HCT116 (cell line): Measurements from ENCODE around the gene SCPEP1. TPM values are rescaled to one million over a fixed set of nuclear protein-coding genes. Genes with fewer than 3 reads are reported as not detected.

Source experiments
- ATAC-seq: fragments of 200-7000 bp; cut with Tn5 transposase; 2 replicates; pipeline ENCODE4 v1.9.1; 2020; ENCODE audit warnings: mild to moderate bottlenecking, moderate library complexity
- BruUV-seq: library from RNA; stranded (reverse); fragments of 400-500 nt; replicated peaks from 2 replicates; lab custom pipeline; 2021; lab: Mats Ljungman, UMichigan
- CTCF ChIA-PET: fragments of 300-600 bp; sonication (Branson Sonifier 250); formaldehyde crosslinking; loops from one replicate; lab custom pipeline; 2021; ENCODE audit warnings: antibody characterized with exemption; lab: Charles Lee
- POLR2A ChIA-PET: fragments of 300-600, 350-600 bp; sonication (Branson Sonifier 250); formaldehyde crosslinking; loops from one replicate; lab custom pipeline; 2021; ENCODE audit warnings: antibody characterized with exemption; lab: Charles Lee
- RAD21 ChIA-PET, 2 experiments: fragments of 300-600 bp; sonication (Branson Sonifier 250); formaldehyde crosslinking; loops; one replicate each; lab custom pipeline; 2023; ENCODE audit warnings: low total read pairs in 2 of 2; ENCODE audit not compliant: uncharacterized antibody in 2 of 2, unreplicated experiment in 2 of 2, low non-redundant PET in 1 of 2; lab: Charles Lee
- DNase-seq: peaks from one replicate; pipeline ENCODE4 v3.0.0-alpha.2; 2010; ENCODE audit warnings: low read depth, low spot score
- H2AFZ ChIP-seq: fragments of 200-600 bp; shearing (Covaris generic), sonication (generic); 2 replicates; pipeline ENCODE4 v1.6.1; 2017; ENCODE audit warnings: low read depth, mixed run types, mixed read lengths, antibody characterized with exemption, low read length; ENCODE audit not compliant: poor library complexity, severe bottlenecking
- H3K27ac ChIP-seq: 2 replicates; pipeline ENCODE4 v1.5.1; 2012; ENCODE audit warnings: low read depth, low read length
- H3K27me3 ChIP-seq: fragments of 200-600 bp; sonication (generic); 2 replicates; pipeline ENCODE4 v1.6.1; 2016; ENCODE audit warnings: mixed run types, low read length, mixed read lengths; ENCODE audit not compliant: insufficient read depth
- H3K36me3 ChIP-seq, 2 experiments: fragments of 200-500 bp in 1 of 2; fragments of 200-600 bp in 1 of 2; sonication (Bioruptor generic) in 1 of 2; sonication (generic) in 1 of 2; 2 replicates each; pipeline versions ENCODE4 v1.5.1 to v1.6.1; 2014 to 2016; ENCODE audit warnings: low read length in 2 of 2, inconsistent platforms in 1 of 2, mixed read lengths in 1 of 2, mixed run types in 1 of 2; ENCODE audit not compliant: insufficient read depth in 2 of 2, control insufficient read depth in 1 of 2
- H3K4me1 ChIP-seq, 2 experiments: fragments of 200-600 bp in 1 of 2; sonication (generic) in 1 of 2; 2 replicates each; pipeline versions ENCODE4 v1.5.1 to v1.6.1; 2012 to 2017; ENCODE audit warnings: low read length in 2 of 2, inconsistent platforms in 1 of 2, mild to moderate bottlenecking in 1 of 2, mixed read lengths in 1 of 2, mixed run types in 1 of 2, moderate library complexity in 1 of 2; ENCODE audit not compliant: insufficient read depth in 2 of 2, control insufficient read depth in 1 of 2
- H3K4me2 ChIP-seq: fragments of 200-600 bp; sonication (generic); 2 replicates; pipeline ENCODE4 v1.6.1; 2017; ENCODE audit warnings: mixed run types, low read length, mixed read lengths
- H3K4me3 ChIP-seq, 2 experiments: fragments of 200-600 bp in 1 of 2; sonication (generic) in 1 of 2; replicated peaks in 1 of 2; 2 replicates each; pipeline ENCODE4 v1.5.1; 2011 to 2016; ENCODE audit warnings: low read length in 2 of 2, control low read depth in 1 of 2, low read depth in 1 of 2, mild to moderate bottlenecking in 1 of 2, mixed read lengths in 1 of 2, mixed run types in 1 of 2
- H3K79me2 ChIP-seq: fragments of 200-600 bp; sonication (generic); 2 replicates; pipeline ENCODE4 v1.6.1; 2017; ENCODE audit warnings: mild to moderate bottlenecking, mixed run types, low read length, moderate library complexity, mixed read lengths; ENCODE audit not compliant: insufficient read depth
- H3K9ac ChIP-seq: fragments of 200-600 bp; sonication (generic); 2 replicates; pipeline ENCODE4 v1.6.1; 2016; ENCODE audit warnings: low read length, mixed read lengths
- H3K9me2 ChIP-seq: fragments of 200-600 bp; sonication (generic), shearing (Covaris generic); 2 replicates; pipeline ENCODE4 v1.6.1; 2017; ENCODE audit warnings: mixed run types, mild to moderate bottlenecking, moderate library complexity; ENCODE audit not compliant: insufficient read depth
- H3K9me3 ChIP-seq, 2 experiments: fragments of 200-500 bp in 1 of 2; fragments of 200-600 bp in 1 of 2; sonication (Bioruptor generic) in 1 of 2; sonication (generic) in 1 of 2; 2 replicates each; pipeline ENCODE4 v1.6.1; 2014 to 2017; ENCODE audit warnings: low read length in 2 of 2, mixed read lengths in 2 of 2, inconsistent platforms in 1 of 2, low read depth in 1 of 2, mild to moderate bottlenecking in 1 of 2, mixed run types in 1 of 2, moderate library complexity in 1 of 2; ENCODE audit not compliant: control insufficient read depth in 1 of 2, insufficient read depth in 1 of 2
- H4K20me1 ChIP-seq: fragments of 200-600 bp; sonication (generic), shearing (Covaris generic); 2 replicates; pipeline ENCODE4 v1.6.1; 2017; ENCODE audit warnings: mixed run types, mild to moderate bottlenecking, moderate library complexity; ENCODE audit not compliant: insufficient read depth
- ATF3 ChIP-seq: IDR thresholded peaks from 2 replicates; pipeline ENCODE4 v1.6.1; 2012
- CBX3 ChIP-seq: IDR thresholded peaks from 2 replicates; pipeline ENCODE4 v1.6.1; 2012; ENCODE audit warnings: low read depth
- CEBPB ChIP-seq: IDR thresholded peaks from 2 replicates; pipeline ENCODE4 v1.6.1; 2012; ENCODE audit warnings: low read depth
- CTCF ChIP-seq, 3 experiments: fragments of 200-600 bp in 1 of 3; sonication (generic) in 1 of 3; IDR thresholded peaks in 2 of 3; conservative IDR thresholded peaks in 1 of 3; 2 replicates each; pipeline ENCODE4 v1.5.1; 2012 to 2017; ENCODE audit warnings: low read depth in 2 of 3, low read length in 2 of 3, antibody characterized with exemption in 1 of 3, borderline replicate concordance in 1 of 3, control low read depth in 1 of 3, mild to moderate bottlenecking in 1 of 3, mixed read lengths in 1 of 3, mixed run types in 1 of 3, moderate library complexity in 1 of 3; ENCODE audit not compliant: insufficient read depth in 1 of 3
- EGR1 ChIP-seq: IDR thresholded peaks from 2 replicates; pipeline ENCODE4 v1.6.1; 2012; ENCODE audit warnings: low read depth
- ELF1 ChIP-seq: IDR thresholded peaks from 2 replicates; pipeline ENCODE4 v1.6.1; 2012; ENCODE audit warnings: low read depth, borderline replicate concordance
- EZH2phosphoT487 ChIP-seq: fragments of 200-600 bp; IDR thresholded peaks from 2 replicates; pipeline ENCODE4 v1.6.1; 2018; ENCODE audit warnings: antibody characterized with exemption, borderline replicate concordance
- JUND ChIP-seq: IDR thresholded peaks from 2 replicates; pipeline ENCODE4 v1.6.1; 2012
- MAX ChIP-seq: IDR thresholded peaks from 2 replicates; pipeline ENCODE4 v1.6.1; 2012
- RAD21 ChIP-seq: IDR thresholded peaks from 2 replicates; pipeline ENCODE4 v1.6.1; 2012; ENCODE audit warnings: low read depth, mild to moderate bottlenecking
- REST ChIP-seq: IDR thresholded peaks from 2 replicates; pipeline ENCODE4 v1.6.1; 2012; ENCODE audit warnings: low read depth
- SIN3A ChIP-seq: IDR thresholded peaks from 2 replicates; pipeline ENCODE4 v1.6.1; 2012; ENCODE audit warnings: low read depth
- SP1 ChIP-seq: IDR thresholded peaks from 2 replicates; pipeline ENCODE4 v1.6.1; 2012; ENCODE audit warnings: low read depth
- SRF ChIP-seq: IDR thresholded peaks from 2 replicates; pipeline ENCODE4 v1.6.1; 2012; ENCODE audit warnings: low read depth
- TCF7L2 ChIP-seq: IDR thresholded peaks from 2 replicates; pipeline ENCODE4 v1.7.0; 2011; ENCODE audit warnings: borderline replicate concordance, inconsistent platforms; ENCODE audit not compliant: insufficient read depth, insufficient read length; ENCODE audit errors: extremely low read depth
- ZBTB33 ChIP-seq: IDR thresholded peaks from 2 replicates; pipeline ENCODE4 v1.6.1; 2011; ENCODE audit warnings: mild to moderate bottlenecking, low read length, moderate library complexity; ENCODE audit not compliant: insufficient replicate concordance; ENCODE audit errors: extremely low read depth
- ZFX ChIP-seq: fragments of 450-650 bp; IDR thresholded peaks from 2 replicates; pipeline ENCODE4 v1.6.1; 2017
- intact Hi-C: fragments of 100-400 bp; cut with micrococcal nuclease; formaldehyde crosslinking; loops from 2 replicates; pipeline ENCODE4 v1.10.0; 2022
- total RNA-seq: library from RNA; stranded (reverse); gene quantifications from one replicate; pipeline ENCODE4 v1.2.1, GENCODE V29; 2021; ENCODE audit not compliant: unreplicated experiment

Gene SCPEP1
- total RNA-seq, 1 experiment from 2014 or later: 28.3 TPM

GRCh38 chr17:56988901-56989572, 11.1 kb downstream of the SCPEP1 start (continued):
- no peak for TF ChIP-seq ZBTB33
- no peak for TF ChIP-seq ELF1
- TF ChIP-seq SRF: no peak
- no peak for TF ChIP-seq EZH2phosphoT487
- TF ChIP-seq CBX3: no peak

GRCh38 chr17:56992364-56992763, 14.4 kb downstream of the SCPEP1 start:
- Histone ChIP-seq H3K27me3 (no peaks in the 10 kb centered on the region), H2AFZ (no peak overlapping the region), H3K9ac (no peak overlapping the region), H3K9me3 (no peaks in the 10 kb centered on the region), H3K79me2 (no peaks in the 10 kb centered on the region), H4K20me1 (no peaks in the 10 kb centered on the region), H3K9me2 (no peaks in the 10 kb centered on the region), H3K4me1 (no peaks in the 10 kb centered on the region), H3K4me3 (no peak overlapping the region), H3K36me3 (peaks cover 0 to 3% of the 10 kb centered on the region in 2 experiments; a peak in 1 of 4 replicates), H3K27ac (no peak overlapping the region), H3K4me2 (no peak overlapping the region)
- DNase-seq (no peak), ATAC-seq (no peak)
- RAD21 ChIA-PET: no interaction called here
- CTCF ChIA-PET: no interaction called here
- POLR2A ChIA-PET: interaction anchor here (1.4 kb wide), 1 partner anchor 15 kb away, joined by 3 read pairs; the partner anchor contains the start of gene SCPEP1
- BruUV-seq: no TSS peak
- intact Hi-C loops: no loop called here
- no peak for TF ChIP-seq JUND
- TF ChIP-seq TCF7L2: no peak
- TF ChIP-seq ATF3: no peak
- TF ChIP-seq SRF: no peak
- no peak for TF ChIP-seq EZH2phosphoT487
- no peak for TF ChIP-seq EGR1
- TF ChIP-seq SP1: no peak
- no peak for TF ChIP-seq CTCF (IDR thresholded peaks at IDR 0.05 in 2 of 3, conservative IDR thresholded peaks at IDR 0.05 in 1 of 3; ENCODE audit: borderline replicate concordance in 1 of 3, insufficient read depth in 1 of 3, low read depth in 2 of 3, low read length in 2 of 3)
- TF ChIP-seq ZFX: no peak
- TF ChIP-seq SIN3A: no peak
- no peak for TF ChIP-seq REST
- no peak for TF ChIP-seq ELF1
- TF ChIP-seq CEBPB: no peak
- no peak for TF ChIP-seq MAX
- no peak for TF ChIP-seq RAD21
